Glutamatergic neuron (in vitro differentiated cells): ENCODE data around the gene NSRP1. TPM values are rescaled to one million over a fixed set of nuclear protein-coding genes. Genes with fewer than 3 reads are reported as not detected.

Experiments used
- DNase-seq: peaks from one replicate; pipeline ENCODE4 v3.0.0; 2022
- H3K27ac Mint-ChIP-seq: one replicate; pipeline ENCODE4 v1.8.0; 2020; ENCODE audit warnings: mild to moderate bottlenecking, mixed read lengths, inconsistent platforms; ENCODE audit not compliant: unreplicated experiment
- H3K27me3 Mint-ChIP-seq: one replicate; pipeline ENCODE4 v1.8.0; 2020; ENCODE audit warnings: mild to moderate bottlenecking, moderate library complexity, mixed read lengths, inconsistent platforms; ENCODE audit not compliant: unreplicated experiment
- H3K36me3 Mint-ChIP-seq: one replicate; pipeline ENCODE4 v1.8.0; 2020; ENCODE audit warnings: mild to moderate bottlenecking, mixed read lengths, inconsistent platforms; ENCODE audit not compliant: unreplicated experiment
- H3K4me1 Mint-ChIP-seq: one replicate; pipeline ENCODE4 v1.8.0; 2020; ENCODE audit warnings: mild to moderate bottlenecking, low read depth, mixed read lengths, inconsistent platforms; ENCODE audit not compliant: unreplicated experiment
- H3K4me3 Mint-ChIP-seq: one replicate; pipeline ENCODE4 v1.8.0; 2020; ENCODE audit warnings: mild to moderate bottlenecking, mixed read lengths, inconsistent platforms; ENCODE audit not compliant: unreplicated experiment
- H3K9me3 Mint-ChIP-seq: one replicate; pipeline ENCODE4 v1.8.0; 2020; ENCODE audit warnings: mild to moderate bottlenecking, moderate library complexity, mixed read lengths, inconsistent platforms; ENCODE audit not compliant: unreplicated experiment
- CTCF ChIP-seq: fragments of 200-600 bp; sonication (generic); IDR thresholded peaks from one replicate; pipeline ENCODE4 v1.5.0; 2021; ENCODE audit not compliant: partially characterized antibody, unreplicated experiment
- total RNA-seq: library from RNA; stranded (reverse); fragmentation: NEBNext Ultra II Directional; extraction: Animal tissue kit (Norgen Biotek cat#: 25700); gene quantifications from one replicate; pipeline ENCODE4 v1.2.1, GENCODE V29; 2021; ENCODE audit not compliant: unreplicated experiment

Gene NSRP1
- total RNA-seq, 1 donor from 2014 or later, result 18.2 TPM

- Mint-ChIP-seq H3K4me1 (no peaks in the 10 kb centered on the region), H3K9me3 (peaks cover 2% of the 10 kb centered on the region), H3K4me3 (no peak overlapping the region), H3K27ac (no peak overlapping the region), H3K36me3 (no peaks in the 10 kb centered on the region), H3K27me3 (no peaks in the 10 kb centered on the region)
- no peak for TF ChIP-seq CTCF
- no peak for DNase-seq
These were observed 101.2 kb downstream of the NSRP1 start for GRCh38 chr17:30217746-30218245.

GRCh38 chr17:30218799-30219198 is 102.2 kb downstream of the NSRP1 start:
- H3K9me3 Mint-ChIP-seq, result peaks cover 2% of the 10 kb centered on the region
- no peak overlapping the region for H3K4me3 Mint-ChIP-seq
- no peak for TF ChIP-seq CTCF
- no peaks in the 10 kb centered on the region for H3K27me3 Mint-ChIP-seq
- no peaks in the 10 kb centered on the region for H3K36me3 Mint-ChIP-seq
- no peak overlapping the region for H3K27ac Mint-ChIP-seq
- no peak for DNase-seq
- H3K4me1 Mint-ChIP-seq, result no peaks in the 10 kb centered on the region

- Mint-ChIP-seq H3K4me1 (no peaks in the 10 kb centered on the region), H3K27ac (no peak overlapping the region), H3K9me3 (peaks cover 2% of the 10 kb centered on the region), H3K27me3 (no peaks in the 10 kb centered on the region), H3K4me3 (no peak overlapping the region), H3K36me3 (no peaks in the 10 kb centered on the region)
- DNase-seq, result no peak
- TF ChIP-seq CTCF, result no peak
These were observed 102.7 kb downstream of the NSRP1 start for GRCh38 chr17:30219315-30219714.

- Mint-ChIP-seq H3K27me3 (no peaks in the 10 kb centered on the region), H3K4me3 (no peak overlapping the region), H3K27ac (no peak overlapping the region), H3K9me3 (peaks cover 2% of the 10 kb centered on the region), H3K36me3 (no peaks in the 10 kb centered on the region), H3K4me1 (no peaks in the 10 kb centered on the region)
- no peak for DNase-seq
- no peak for TF ChIP-seq CTCF
These were observed 103.2 kb downstream of the NSRP1 start for GRCh38 chr17:30219833-30220232.

- Mint-ChIP-seq H3K36me3 (no peaks in the 10 kb centered on the region), H3K9me3 (peaks cover 2% of the 10 kb centered on the region), H3K4me1 (no peaks in the 10 kb centered on the region), H3K27ac (no peak overlapping the region), H3K27me3 (no peaks in the 10 kb centered on the region), H3K4me3 (no peak overlapping the region)
- DNase-seq, result no peak
- TF ChIP-seq CTCF, result no peak
These were observed 103.8 kb downstream of the NSRP1 start for GRCh38 chr17:30220414-30220813.
